ENCODE data around the gene DYTN.

- TF ChIP-seq, protein P1, sequence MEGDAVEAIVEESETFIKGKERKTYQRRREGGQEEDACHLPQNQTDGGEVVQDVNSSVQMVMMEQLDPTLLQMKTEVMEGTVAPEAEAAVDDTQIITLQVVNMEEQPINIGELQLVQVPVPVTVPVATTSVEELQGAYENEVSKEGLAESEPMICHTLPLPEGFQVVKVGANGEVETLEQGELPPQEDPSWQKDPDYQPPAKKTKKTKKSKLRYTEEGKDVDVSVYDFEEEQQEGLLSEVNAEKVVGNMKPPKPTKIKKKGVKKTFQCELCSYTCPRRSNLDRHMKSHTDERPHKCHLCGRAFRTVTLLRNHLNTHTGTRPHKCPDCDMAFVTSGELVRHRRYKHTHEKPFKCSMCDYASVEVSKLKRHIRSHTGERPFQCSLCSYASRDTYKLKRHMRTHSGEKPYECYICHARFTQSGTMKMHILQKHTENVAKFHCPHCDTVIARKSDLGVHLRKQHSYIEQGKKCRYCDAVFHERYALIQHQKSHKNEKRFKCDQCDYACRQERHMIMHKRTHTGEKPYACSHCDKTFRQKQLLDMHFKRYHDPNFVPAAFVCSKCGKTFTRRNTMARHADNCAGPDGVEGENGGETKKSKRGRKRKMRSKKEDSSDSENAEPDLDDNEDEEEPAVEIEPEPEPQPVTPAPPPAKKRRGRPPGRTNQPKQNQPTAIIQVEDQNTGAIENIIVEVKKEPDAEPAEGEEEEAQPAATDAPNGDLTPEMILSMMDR (IDR thresholded peaks at IDR 0.05; ENCODE audit: low read depth, low read length), result no peak
- no peak for TF ChIP-seq EZH2phosphoT487 (IDR thresholded peaks at IDR 0.05; ENCODE audit: low read depth)
Observed at GRCh38 chr2:206718296-206718695, at the start of gene DYTN.
